Naive thymus-derived CD4-positive, alpha-beta T cell (primary cell): ENCODE results near the gene CKAP2L. TPM values are rescaled to one million over a fixed set of nuclear protein-coding genes. Genes with fewer than 3 reads are reported as not detected.
"Not testable (repeated sequence)": the region's sequence is repeated elsewhere in the genome, so short reads cannot be mapped to it uniquely, and the experiment has no call there.

ENCODE experiments used
- ATAC-seq: fragments of 150-1000 bp; cut with Tn5 transposase; 2 replicates; pipeline ENCODE4 v1.10.0; 2021; ENCODE audit warnings: mild to moderate bottlenecking, moderate library complexity
- CTCF ChIA-PET: fragments of 350-600 bp; sonication (Branson Sonifier 250); formaldehyde crosslinking; loops from one replicate; lab custom pipeline; 2021; ENCODE audit warnings: antibody characterized with exemption; lab: Charles Lee
- POLR2A ChIA-PET: fragments of 350-600 bp; sonication (Branson Sonifier 250); formaldehyde crosslinking; loops from one replicate; lab custom pipeline; 2021; ENCODE audit warnings: antibody characterized with exemption, inconsistent platforms; lab: Charles Lee
- DNase-seq, 9 donors: peaks; one replicate each; pipeline versions ENCODE4 v3.0.0 to v3.0.0-alpha.2; 2020 to 2022; ENCODE audit warnings: mixed read lengths in 1 of 9
- H3K27ac ChIP-seq: one replicate; pipeline ENCODE4 v1.7.0; 2013; ENCODE audit warnings: mild to moderate bottlenecking, low read depth, low read length, moderate library complexity
- H3K27me3 ChIP-seq, 2 donors: one replicate each; pipeline ENCODE4 v1.7.0; 2013; ENCODE audit warnings: low read length in 2 of 2, mild to moderate bottlenecking in 2 of 2, moderate library complexity in 2 of 2; ENCODE audit not compliant: control insufficient read depth in 2 of 2, insufficient read depth in 2 of 2
- H3K36me3 ChIP-seq, 3 experiments: 1 replicate in 2 of 3; 2 replicates in 1 of 3; pipeline ENCODE4 v1.7.0; 2013; ENCODE audit warnings: low read length in 3 of 3, mild to moderate bottlenecking in 3 of 3, moderate library complexity in 1 of 3; ENCODE audit not compliant: insufficient read depth in 3 of 3, control insufficient read depth in 2 of 3
- H3K4me1 ChIP-seq, 2 donors: one replicate each; pipeline ENCODE4 v1.7.0; 2013; ENCODE audit warnings: low read length in 2 of 2, mild to moderate bottlenecking in 2 of 2, moderate library complexity in 1 of 2; ENCODE audit not compliant: control insufficient read depth in 2 of 2, insufficient read depth in 2 of 2
- H3K4me3 ChIP-seq: 2 replicates; pipeline ENCODE4 v1.7.0; 2013; ENCODE audit warnings: mild to moderate bottlenecking, low read length
- H3K9me3 ChIP-seq, 3 experiments: 1 replicate in 2 of 3; 2 replicates in 1 of 3; pipeline ENCODE4 v1.7.0; 2013; ENCODE audit warnings: low read length in 3 of 3; ENCODE audit not compliant: control insufficient read depth in 2 of 3
- H3K27ac Mint-ChIP-seq, 9 donors: one replicate each; pipeline ENCODE4 v1.8.0; 2020 to 2022; ENCODE audit warnings: mixed read lengths in 9 of 9, mild to moderate bottlenecking in 8 of 9, moderate library complexity in 5 of 9, inconsistent platforms in 2 of 9
- H3K27me3 Mint-ChIP-seq, 5 donors: one replicate each; pipeline ENCODE4 v1.8.0; 2021 to 2022; ENCODE audit warnings: mixed read lengths in 5 of 5, mild to moderate bottlenecking in 1 of 5
- H3K36me3 Mint-ChIP-seq, 5 donors: one replicate each; pipeline ENCODE4 v1.8.0; 2020 to 2022; ENCODE audit warnings: mixed read lengths in 5 of 5, mild to moderate bottlenecking in 3 of 5, inconsistent platforms in 1 of 5
- H3K4me1 Mint-ChIP-seq, 7 donors: one replicate each; pipeline ENCODE4 v1.8.0; 2020 to 2022; ENCODE audit warnings: mixed read lengths in 7 of 7, mild to moderate bottlenecking in 3 of 7, inconsistent platforms in 1 of 7
- H3K4me3 Mint-ChIP-seq, 10 donors: one replicate each; pipeline ENCODE4 v1.8.0; 2020 to 2022; ENCODE audit warnings: mild to moderate bottlenecking in 10 of 10, mixed read lengths in 10 of 10, moderate library complexity in 6 of 10, inconsistent platforms in 2 of 10
- H3K9me3 Mint-ChIP-seq, 11 donors: one replicate each; pipeline ENCODE4 v1.8.0; 2020 to 2022; ENCODE audit warnings: mixed read lengths in 11 of 11, mild to moderate bottlenecking in 4 of 11, inconsistent platforms in 1 of 11, moderate library complexity in 1 of 11
- intact Hi-C, 2 donors: fragments of 100-400 bp; cut with micrococcal nuclease; formaldehyde crosslinking; loops; one replicate each; pipeline ENCODE4 v1.15.1; 2023
- polyA plus RNA-seq, 2 donors: library from polyadenylated mRNA; unstranded; fragments of 300-500 nt; fragmentation: Illumina TruSeq; gene quantifications; one replicate each; pipeline ENCODE4 v1.2.3, GENCODE V29; 2021
- total RNA-seq, 6 experiments: library from RNA in 5 of 6; stranded (reverse) in 5 of 6; gene quantifications; 1 replicate in 5 of 6; 2 replicates in 1 of 6; pipeline ENCODE4 v1.2.3 and lab custom pipeline; 2021 to 2026

Gene CKAP2L
- total and polyA plus RNA-seq, 7 experiments from 2014 or later: 0.69 to 36.2 (median 2.4) TPM; not detected in 4

GRCh38 chr2:112722816-112723546 lies 41.4 kb downstream of the CKAP2L start:
- Mint-ChIP-seq H3K27ac (no peak overlapping the region), H3K4me3 (no peak overlapping the region), H3K36me3 (peaks cover 0 to 3% (median 0%) of the 10 kb centered on the region in 5 donors), H3K9me3 (no peaks in the 10 kb centered on the region), H3K27me3 (peaks cover 0 to 10% (median 0%) of the 10 kb centered on the region in 5 donors), H3K4me1 (peaks cover 0 to 22% (median 0%) of the 10 kb centered on the region in 7 donors)
- Histone ChIP-seq H3K9me3 (no peaks in the 10 kb centered on the region), H3K4me1 (no peaks in the 10 kb centered on the region), H3K27ac (no peak overlapping the region), H3K4me3 (no peak overlapping the region), H3K36me3 (no peaks in the 10 kb centered on the region), H3K27me3 (no peaks in the 10 kb centered on the region)
- ChIA-PET POLR2A (no interaction called here), CTCF (interaction anchor here (0.7 kb wide), 1 partner anchor 94 kb away, joined by 3 read pairs; no protein-coding TSS in a partner anchor)
- intact Hi-C loops: no loop called here
- no peak for DNase-seq
- ATAC-seq: no peak

GRCh38 chr2:112721819-112722522 lies 42.4 kb downstream of the CKAP2L start:
- no peak overlapping the region for H3K4me3 Mint-ChIP-seq
- DNase-seq: no peak
- H3K27ac ChIP-seq: no peak overlapping the region
- peaks cover 0 to 5% (median 2%) of the 10 kb centered on the region in 11 donors for H3K9me3 Mint-ChIP-seq
- intact Hi-C loops: no loop called here
- H3K27ac Mint-ChIP-seq: no peak overlapping the region
- POLR2A ChIA-PET: no interaction called here
- H3K4me3 ChIP-seq: no peak overlapping the region
- peaks cover 0 to 6% (median 0%) of the 10 kb centered on the region in 5 donors for H3K36me3 Mint-ChIP-seq
- H3K4me1 ChIP-seq: no peaks in the 10 kb centered on the region
- peaks cover 0 to 17% (median 0%) of the 10 kb centered on the region in 7 donors for H3K4me1 Mint-ChIP-seq
- CTCF ChIA-PET: no interaction called here
- H3K27me3 ChIP-seq: no peaks in the 10 kb centered on the region
- no peaks in the 10 kb centered on the region for H3K36me3 ChIP-seq
- no peaks in the 10 kb centered on the region for H3K9me3 ChIP-seq
- peaks cover 0 to 7% (median 0%) of the 10 kb centered on the region in 5 donors for H3K27me3 Mint-ChIP-seq
- ATAC-seq: no peak

GRCh38 chr2:112720785-112721184 lies 43.6 kb downstream of the CKAP2L start, which contains the start of gene NT5DC4:
Gene NT5DC4, plus strand, starts transcription at chr2:112721020. Its CDS starts 60 bp downstream, at chr2:112721080.
- intact Hi-C loops: no loop called here
- H3K27me3 Mint-ChIP-seq: peaks cover 0 to 7% (median 0%) of the 10 kb centered on the region in 5 donors
- H3K36me3 Mint-ChIP-seq: peaks cover 0 to 6% (median 0%) of the 10 kb centered on the region in 5 donors
- Histone ChIP-seq H3K27ac (no peak within 1 kb of the TSS), H3K36me3 (no peaks in the 10 kb centered on the region), H3K4me3 (no peak within 1 kb of the TSS), H3K4me1 (no peaks in the 10 kb centered on the region), H3K9me3 (no peaks in the 10 kb centered on the region), H3K27me3 (no peaks in the 10 kb centered on the region)
- CTCF ChIA-PET: no interaction called here
- DNase-seq (no peak), ATAC-seq (no peak)
- H3K4me1 Mint-ChIP-seq: peaks cover 0 to 7% (median 0%) of the 10 kb centered on the region in 7 donors
- POLR2A ChIA-PET: no interaction called here
- peaks cover 0 to 5% (median 2%) of the 10 kb centered on the region in 11 donors for H3K9me3 Mint-ChIP-seq
- no peak within 1 kb of the TSS for H3K27ac Mint-ChIP-seq
- no peak within 1 kb of the TSS for H3K4me3 Mint-ChIP-seq

GRCh38 chr2:112718863-112719370 lies 45.5 kb downstream of the CKAP2L start:
- intact Hi-C loops: no loop called here
- H3K4me1 Mint-ChIP-seq: peaks cover 0 to 3% (median 0%) of the 10 kb centered on the region in 7 donors
- H3K27me3 Mint-ChIP-seq: peaks cover 0 to 7% (median 0%) of the 10 kb centered on the region in 5 donors
- Histone ChIP-seq H3K27me3 (no peaks in the 10 kb centered on the region), H3K36me3 (no peaks in the 10 kb centered on the region), H3K27ac (no peak overlapping the region), H3K4me3 (no peak overlapping the region), H3K9me3 (no peaks in the 10 kb centered on the region), H3K4me1 (no peaks in the 10 kb centered on the region)
- H3K9me3 Mint-ChIP-seq: peaks cover 0 to 5% (median 2%) of the 10 kb centered on the region in 11 donors
- POLR2A ChIA-PET: no interaction called here
- H3K36me3 Mint-ChIP-seq: peaks cover 0 to 6% (median 0%) of the 10 kb centered on the region in 5 donors
- CTCF ChIA-PET: interaction anchor here (0.9 kb wide), 1 partner anchor 28 kb away, joined by 3 read pairs; no protein-coding TSS in a partner anchor
- no peak overlapping the region for H3K27ac Mint-ChIP-seq
- H3K4me3 Mint-ChIP-seq: no peak overlapping the region
- DNase-seq (no peak), ATAC-seq (no peak)

GRCh38 chr2:112716826-112717352 lies 47.5 kb downstream of the CKAP2L start:
- H3K9me3 Mint-ChIP-seq, ATAC-seq, H3K27me3 ChIP-seq, H3K4me3 Mint-ChIP-seq, CTCF ChIA-PET, H3K27me3 Mint-ChIP-seq, H3K27ac ChIP-seq, H3K4me1 ChIP-seq, H3K36me3 Mint-ChIP-seq, H3K9me3 ChIP-seq, DNase-seq, H3K4me3 ChIP-seq, H3K36me3 ChIP-seq, intact Hi-C loops, H3K27ac Mint-ChIP-seq: not testable (repeated sequence)
- POLR2A ChIA-PET: interaction anchor here (0.8 kb wide), 1 partner anchor 89 kb away, joined by 3 read pairs; no protein-coding TSS in a partner anchor
- peaks cover 0 to 23% (median 0%) of the 10 kb centered on the region in 7 donors for H3K4me1 Mint-ChIP-seq

- H3K4me3 Mint-ChIP-seq, H3K36me3 Mint-ChIP-seq, H3K27ac ChIP-seq, DNase-seq, POLR2A ChIA-PET, H3K9me3 ChIP-seq, H3K4me3 ChIP-seq, intact Hi-C loops, H3K9me3 Mint-ChIP-seq, H3K4me1 ChIP-seq, H3K27ac Mint-ChIP-seq, H3K36me3 ChIP-seq, CTCF ChIA-PET, H3K27me3 ChIP-seq, ATAC-seq, H3K27me3 Mint-ChIP-seq: not testable (repeated sequence)
- H3K4me1 Mint-ChIP-seq: peaks cover 0 to 26% (median 0%) of the 10 kb centered on the region in 7 donors
Measured at GRCh38 chr2:112716094-112716493, 48.3 kb downstream of the CKAP2L start.
